Measurements from ENCODE around the gene IFNL3.
"Not testable (repeated sequence)": the region's sequence is repeated elsewhere in the genome, so short reads cannot be mapped to it uniquely, and the experiment has no call there.

Gene IFNL3

DNA sequence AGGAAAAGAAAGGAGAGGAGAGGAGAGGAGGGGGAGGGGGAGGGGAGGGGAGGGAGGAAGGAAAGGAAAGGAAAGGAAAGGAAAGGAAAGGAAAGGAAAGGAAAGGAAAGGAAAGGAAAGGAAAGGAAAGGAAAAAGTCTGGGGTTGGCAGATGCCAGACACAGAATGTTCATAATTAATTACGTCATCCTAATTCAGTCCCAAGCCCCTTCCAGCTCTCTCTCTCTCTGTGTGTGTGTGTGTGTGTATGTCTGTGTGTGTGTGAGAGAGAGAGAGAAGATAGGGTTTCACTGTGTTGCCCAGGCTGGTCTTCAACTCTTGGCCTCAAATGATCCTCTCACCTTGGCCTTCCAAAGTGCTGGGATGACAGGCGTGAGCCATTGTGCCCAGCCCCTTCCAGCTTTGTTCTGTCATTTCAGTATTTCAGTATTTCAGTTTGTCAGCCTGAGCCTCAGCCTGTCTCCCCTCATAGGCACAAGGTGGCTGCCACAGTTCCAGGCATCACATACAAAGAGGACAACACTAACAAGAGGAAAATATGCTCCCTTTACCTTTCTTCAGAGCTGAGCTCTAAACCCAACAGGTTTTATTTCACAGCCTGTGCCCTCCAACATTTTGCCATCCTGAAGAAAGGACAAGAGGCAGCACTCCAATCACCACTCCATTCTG, 14.6 kb downstream of the IFNL3 start:
- no peak for DNase-seq (ENCODE audit: low read depth in 1 of 2, low spot score in 1 of 2)
- Histone ChIP-seq H3K27me3 (ENCODE audit: insufficient read depth, poor library complexity, severe bottlenecking) (no peaks in the 10 kb centered on the region), H3K4me3 (replicated peaks; ENCODE audit: insufficient read depth, low read length) (no peak overlapping the region), H3K27ac (replicated peaks) (no peak overlapping the region)
- TF ChIP-seq, protein P1, sequence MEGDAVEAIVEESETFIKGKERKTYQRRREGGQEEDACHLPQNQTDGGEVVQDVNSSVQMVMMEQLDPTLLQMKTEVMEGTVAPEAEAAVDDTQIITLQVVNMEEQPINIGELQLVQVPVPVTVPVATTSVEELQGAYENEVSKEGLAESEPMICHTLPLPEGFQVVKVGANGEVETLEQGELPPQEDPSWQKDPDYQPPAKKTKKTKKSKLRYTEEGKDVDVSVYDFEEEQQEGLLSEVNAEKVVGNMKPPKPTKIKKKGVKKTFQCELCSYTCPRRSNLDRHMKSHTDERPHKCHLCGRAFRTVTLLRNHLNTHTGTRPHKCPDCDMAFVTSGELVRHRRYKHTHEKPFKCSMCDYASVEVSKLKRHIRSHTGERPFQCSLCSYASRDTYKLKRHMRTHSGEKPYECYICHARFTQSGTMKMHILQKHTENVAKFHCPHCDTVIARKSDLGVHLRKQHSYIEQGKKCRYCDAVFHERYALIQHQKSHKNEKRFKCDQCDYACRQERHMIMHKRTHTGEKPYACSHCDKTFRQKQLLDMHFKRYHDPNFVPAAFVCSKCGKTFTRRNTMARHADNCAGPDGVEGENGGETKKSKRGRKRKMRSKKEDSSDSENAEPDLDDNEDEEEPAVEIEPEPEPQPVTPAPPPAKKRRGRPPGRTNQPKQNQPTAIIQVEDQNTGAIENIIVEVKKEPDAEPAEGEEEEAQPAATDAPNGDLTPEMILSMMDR (IDR thresholded peaks at IDR 0.05; ENCODE audit: insufficient read depth, low read length) = no peak
- TF ChIP-seq POLR2AphosphoS5 (IDR thresholded peaks at IDR 0.05; ENCODE audit: low read depth) (no peak), SPI1 (IDR thresholded peaks at IDR 0.05; ENCODE audit: borderline replicate concordance, low read depth) (no peak), GABPA (IDR thresholded peaks at IDR 0.05; ENCODE audit: low read depth) (no peak)
- TF ChIP-seq, protein P2, sequence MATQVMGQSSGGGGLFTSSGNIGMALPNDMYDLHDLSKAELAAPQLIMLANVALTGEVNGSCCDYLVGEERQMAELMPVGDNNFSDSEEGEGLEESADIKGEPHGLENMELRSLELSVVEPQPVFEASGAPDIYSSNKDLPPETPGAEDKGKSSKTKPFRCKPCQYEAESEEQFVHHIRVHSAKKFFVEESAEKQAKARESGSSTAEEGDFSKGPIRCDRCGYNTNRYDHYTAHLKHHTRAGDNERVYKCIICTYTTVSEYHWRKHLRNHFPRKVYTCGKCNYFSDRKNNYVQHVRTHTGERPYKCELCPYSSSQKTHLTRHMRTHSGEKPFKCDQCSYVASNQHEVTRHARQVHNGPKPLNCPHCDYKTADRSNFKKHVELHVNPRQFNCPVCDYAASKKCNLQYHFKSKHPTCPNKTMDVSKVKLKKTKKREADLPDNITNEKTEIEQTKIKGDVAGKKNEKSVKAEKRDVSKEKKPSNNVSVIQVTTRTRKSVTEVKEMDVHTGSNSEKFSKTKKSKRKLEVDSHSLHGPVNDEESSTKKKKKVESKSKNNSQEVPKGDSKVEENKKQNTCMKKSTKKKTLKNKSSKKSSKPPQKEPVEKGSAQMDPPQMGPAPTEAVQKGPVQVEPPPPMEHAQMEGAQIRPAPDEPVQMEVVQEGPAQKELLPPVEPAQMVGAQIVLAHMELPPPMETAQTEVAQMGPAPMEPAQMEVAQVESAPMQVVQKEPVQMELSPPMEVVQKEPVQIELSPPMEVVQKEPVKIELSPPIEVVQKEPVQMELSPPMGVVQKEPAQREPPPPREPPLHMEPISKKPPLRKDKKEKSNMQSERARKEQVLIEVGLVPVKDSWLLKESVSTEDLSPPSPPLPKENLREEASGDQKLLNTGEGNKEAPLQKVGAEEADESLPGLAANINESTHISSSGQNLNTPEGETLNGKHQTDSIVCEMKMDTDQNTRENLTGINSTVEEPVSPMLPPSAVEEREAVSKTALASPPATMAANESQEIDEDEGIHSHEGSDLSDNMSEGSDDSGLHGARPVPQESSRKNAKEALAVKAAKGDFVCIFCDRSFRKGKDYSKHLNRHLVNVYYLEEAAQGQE (IDR thresholded peaks at IDR 0.05; ENCODE audit: insufficient replicate concordance, low read depth) = no peak

DNA sequence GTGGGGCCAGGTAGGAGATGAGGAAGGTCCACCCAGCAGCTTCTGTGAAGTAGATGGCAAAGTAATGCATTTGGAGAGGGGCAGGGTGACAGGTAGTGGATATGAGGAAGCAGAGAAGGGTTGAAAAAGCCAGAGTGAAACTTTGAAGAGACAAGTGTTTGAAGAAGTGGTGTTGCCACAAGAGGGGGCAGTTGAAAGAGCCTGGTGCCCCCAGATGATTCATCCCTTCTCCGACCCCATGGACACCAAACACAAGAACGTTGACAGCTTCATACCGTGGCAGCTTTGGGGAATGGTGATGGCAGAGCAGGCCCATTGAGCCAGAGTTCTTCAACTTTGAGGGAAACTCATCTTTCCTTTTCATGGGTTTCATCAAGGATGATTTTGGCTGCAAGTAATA, 19.9 kb downstream of the IFNL3 start:
- no peak for TF ChIP-seq POLR2AphosphoS5 (IDR thresholded peaks at IDR 0.05; ENCODE audit: low read depth)
- TF ChIP-seq, protein P1 (IDR thresholded peaks at IDR 0.05; ENCODE audit: insufficient read depth, low read length) = no peak
- H3K27me3 ChIP-seq (ENCODE audit: insufficient read depth, poor library complexity, severe bottlenecking) = no peaks in the 10 kb centered on the region
- no peak overlapping the region for H3K27ac ChIP-seq (replicated peaks)
- DNase-seq (ENCODE audit: low read depth in 1 of 2, low spot score in 1 of 2) = no peak
- no peak overlapping the region for H3K4me3 ChIP-seq (replicated peaks; ENCODE audit: insufficient read depth, low read length)

DNA sequence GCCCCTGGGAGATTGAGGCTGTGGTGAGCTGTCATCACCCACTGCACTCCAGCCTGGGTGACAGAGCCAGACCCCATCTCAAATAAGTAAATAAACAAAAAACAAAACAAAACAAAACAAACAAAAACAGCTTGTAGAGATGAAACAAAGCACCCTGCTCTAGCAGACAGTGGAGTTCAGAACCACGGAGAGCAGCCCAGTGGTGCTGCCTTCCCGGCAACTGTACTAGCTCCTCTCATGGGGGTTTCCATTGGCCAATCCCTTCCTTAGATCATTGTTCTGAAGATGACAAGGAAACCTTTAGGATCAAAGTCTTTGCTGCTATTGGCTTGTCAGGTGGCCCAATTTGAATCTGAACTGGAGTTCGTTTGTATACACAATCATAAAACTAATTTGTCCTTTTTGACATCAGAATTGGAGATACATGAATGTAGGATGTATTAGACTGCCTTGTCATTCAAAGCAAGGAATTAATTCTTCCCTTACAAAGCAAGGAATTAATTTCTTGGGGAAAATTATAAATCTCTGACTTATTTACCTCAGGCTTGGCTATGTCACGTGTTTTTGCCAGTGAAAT, 21.0 kb downstream of the IFNL3 start:
- Histone ChIP-seq H3K4me3 (replicated peaks; ENCODE audit: insufficient read depth, low read length) (no peak overlapping the region), H3K27me3 (ENCODE audit: insufficient read depth, poor library complexity, severe bottlenecking) (no peaks in the 10 kb centered on the region), H3K27ac (replicated peaks) (no peak overlapping the region)
- TF ChIP-seq SPI1 (IDR thresholded peaks at IDR 0.05; ENCODE audit: borderline replicate concordance, low read depth) = no peak
- TF ChIP-seq, protein P2 (IDR thresholded peaks at IDR 0.05; ENCODE audit: insufficient replicate concordance, low read depth) = peak; percentile 95
- no peak for DNase-seq (ENCODE audit: low read depth in 1 of 2, low spot score in 1 of 2)

DNA sequence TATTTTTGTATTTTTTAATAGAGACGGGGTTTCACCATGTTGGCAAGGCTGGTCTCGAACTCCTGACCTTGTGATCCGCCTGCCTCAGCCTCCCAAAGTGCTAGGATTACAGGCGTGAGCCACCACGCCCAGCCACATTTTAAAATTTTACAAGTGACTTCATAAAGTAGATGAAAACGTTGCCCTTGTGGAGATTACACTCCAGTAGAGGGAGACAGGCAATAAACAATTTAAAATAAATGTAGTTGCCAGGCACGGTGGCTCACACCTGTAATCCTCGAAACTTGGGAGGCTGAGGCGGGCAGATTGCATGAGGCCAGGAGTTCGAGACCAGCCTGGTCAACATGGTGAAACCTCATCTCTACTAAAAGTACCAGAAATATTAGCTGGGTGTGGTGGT, 25.7 kb downstream of the IFNL3 start:
- DNase-seq (ENCODE audit: low read depth in 1 of 2, low spot score in 1 of 2); H3K4me3 ChIP-seq (replicated peaks; ENCODE audit: insufficient read depth, low read length); H3K27ac ChIP-seq (replicated peaks); H3K27me3 ChIP-seq (ENCODE audit: insufficient read depth, poor library complexity, severe bottlenecking): not testable (repeated sequence)

Measured in HL-60 (cell line).